22Rv1 (cell line): ENCODE measurements around the gene EXOC2.

ENCODE experiments used
- ZFX ChIP-seq: fragments of 450-650 bp; IDR thresholded peaks from 2 replicates; pipeline ENCODE4 v1.6.1; 2017; ENCODE audit warnings: antibody characterized with exemption, borderline replicate concordance
- TF ChIP-seq, protein P1 (sequence below): fragments of 450-650 bp; IDR thresholded peaks from 2 replicates; pipeline ENCODE4 v1.5.1; 2017; ENCODE audit warnings: mild to moderate bottlenecking

DNA sequence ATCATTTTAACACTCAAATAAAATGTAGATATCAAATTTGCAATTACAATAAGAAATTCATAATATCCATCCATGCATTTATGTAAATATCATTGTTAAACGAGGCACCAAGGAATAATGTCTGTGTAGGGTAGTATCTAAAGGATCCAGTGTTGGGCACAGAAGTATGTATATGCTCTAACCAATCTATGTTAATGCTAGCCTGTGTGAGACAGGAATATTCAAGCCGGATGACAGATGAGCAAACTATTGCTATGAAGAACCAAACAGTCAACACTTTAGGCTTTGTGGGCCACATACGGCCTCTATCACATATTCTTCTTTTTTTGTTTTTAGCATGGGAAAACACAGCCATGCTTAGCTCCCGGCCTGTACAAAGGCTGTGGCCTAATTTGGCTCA, 81.0 kb downstream of the EXOC2 start:
- TF ChIP-seq, protein P1, sequence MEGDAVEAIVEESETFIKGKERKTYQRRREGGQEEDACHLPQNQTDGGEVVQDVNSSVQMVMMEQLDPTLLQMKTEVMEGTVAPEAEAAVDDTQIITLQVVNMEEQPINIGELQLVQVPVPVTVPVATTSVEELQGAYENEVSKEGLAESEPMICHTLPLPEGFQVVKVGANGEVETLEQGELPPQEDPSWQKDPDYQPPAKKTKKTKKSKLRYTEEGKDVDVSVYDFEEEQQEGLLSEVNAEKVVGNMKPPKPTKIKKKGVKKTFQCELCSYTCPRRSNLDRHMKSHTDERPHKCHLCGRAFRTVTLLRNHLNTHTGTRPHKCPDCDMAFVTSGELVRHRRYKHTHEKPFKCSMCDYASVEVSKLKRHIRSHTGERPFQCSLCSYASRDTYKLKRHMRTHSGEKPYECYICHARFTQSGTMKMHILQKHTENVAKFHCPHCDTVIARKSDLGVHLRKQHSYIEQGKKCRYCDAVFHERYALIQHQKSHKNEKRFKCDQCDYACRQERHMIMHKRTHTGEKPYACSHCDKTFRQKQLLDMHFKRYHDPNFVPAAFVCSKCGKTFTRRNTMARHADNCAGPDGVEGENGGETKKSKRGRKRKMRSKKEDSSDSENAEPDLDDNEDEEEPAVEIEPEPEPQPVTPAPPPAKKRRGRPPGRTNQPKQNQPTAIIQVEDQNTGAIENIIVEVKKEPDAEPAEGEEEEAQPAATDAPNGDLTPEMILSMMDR = no peak
- TF ChIP-seq ZFX = no peak
